Adipose tissue (tissue), 3 donors: Measurements from ENCODE around the gene RYR2. TPM values are rescaled to one million over a fixed set of nuclear protein-coding genes. Genes with fewer than 3 reads are reported as not detected.
"Not testable (repeated sequence)": the region's sequence is repeated elsewhere in the genome, so short reads cannot be mapped to it uniquely, and the experiment has no call there.

Experiments
- H3K27ac ChIP-seq: one replicate; pipeline ENCODE4 v1.5.1; 2013; ENCODE audit warnings: low read depth, low read length
- WGBS, 3 donors: extraction: QIAGEN DNeasy Blood & Tissue Kit; methylation state at CpG; one replicate each; pipeline ENCODE4 v1.1.7; 2013; 5-methylcytosine and 5-hydroxymethylcytosine counted together
- polyA plus RNA-seq, 3 donors: library from polyadenylated mRNA; stranded (reverse); fragments of 200-250 nt; gene quantifications; one replicate each; pipeline ENCODE4 v1.2.3, GENCODE V29; 2013
- donor health status: healthy with polysubstance abuse.
- donor health status: Bipolar disorder and iron deficiency.
- donor health status: healthy.

The RYR2 gene
- polyA plus RNA-seq, 3 donors: 0.23 to 1.1 (median 0.36) TPM

DNA sequence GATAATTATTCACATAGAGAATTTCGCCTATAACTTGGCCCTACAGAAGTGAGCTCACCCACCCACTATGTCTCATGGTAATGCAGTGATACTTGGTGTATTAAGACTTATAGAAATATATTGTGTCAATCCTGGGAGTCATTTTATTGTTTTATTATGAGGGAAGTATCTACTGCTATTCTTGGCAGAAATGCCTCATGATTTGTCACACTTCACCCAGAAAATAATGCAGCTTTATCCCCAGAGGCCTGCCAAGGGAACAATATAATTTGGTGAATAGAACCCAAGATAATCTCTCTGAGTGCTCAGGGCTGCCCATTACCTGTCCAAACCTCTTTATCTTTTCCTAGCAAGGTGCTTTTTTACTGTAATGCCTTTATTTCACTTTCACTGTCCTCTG is 750.7 kb downstream of the RYR2 start:
- no peak overlapping the region for H3K27ac ChIP-seq
- 85 to 92% (median 91%) methylated on average over 1 of the region's 1 CpG for WGBS, 3 donors

DNA sequence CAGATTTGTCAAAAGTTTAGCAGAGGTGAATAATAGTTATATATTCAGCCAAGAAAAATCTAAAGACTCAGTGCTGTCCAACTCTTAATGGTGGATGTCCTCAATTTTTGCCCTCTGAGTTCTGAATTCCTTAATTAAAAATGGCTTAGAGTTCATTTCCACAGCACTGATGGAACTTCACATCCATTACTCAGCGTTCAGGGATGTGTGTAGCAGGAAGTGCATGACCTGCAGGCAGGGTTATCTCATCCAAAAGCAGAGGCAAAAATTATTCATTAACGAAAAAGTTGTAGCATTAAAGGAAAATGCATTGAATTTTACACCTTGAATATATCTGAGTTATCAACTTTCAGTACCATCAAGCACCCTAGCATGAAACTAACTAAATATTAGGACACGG is 752.1 kb downstream of the RYR2 start:
- WGBS, 3 donors: 8 to 34% (median 24%) methylated on average over 3 of the region's 3 CpGs
- H3K27ac ChIP-seq: no peak overlapping the region

DNA sequence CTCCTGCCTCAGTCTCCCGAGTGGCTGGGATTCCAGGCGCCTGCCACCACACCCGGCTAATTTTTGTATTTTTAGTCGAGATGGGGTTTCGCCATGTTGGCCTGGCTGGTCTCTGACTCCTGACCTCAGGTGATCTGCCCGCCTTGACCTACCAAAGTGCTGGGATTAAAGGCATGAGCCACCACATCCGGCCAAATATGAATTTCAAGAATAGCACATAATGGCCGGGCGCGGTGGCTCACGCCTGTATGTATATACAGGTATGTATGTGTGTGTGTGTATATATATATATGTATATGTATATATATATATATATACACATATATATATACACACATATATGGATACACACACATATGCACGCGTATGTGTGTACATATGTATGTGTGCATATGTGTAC is 753.6 kb downstream of the RYR2 start:
- WGBS, 3 donors: 94 to 97% (median 97%) methylated on average over 11 to 13 of the region's 13 CpGs
- H3K27ac ChIP-seq: no peak overlapping the region

DNA sequence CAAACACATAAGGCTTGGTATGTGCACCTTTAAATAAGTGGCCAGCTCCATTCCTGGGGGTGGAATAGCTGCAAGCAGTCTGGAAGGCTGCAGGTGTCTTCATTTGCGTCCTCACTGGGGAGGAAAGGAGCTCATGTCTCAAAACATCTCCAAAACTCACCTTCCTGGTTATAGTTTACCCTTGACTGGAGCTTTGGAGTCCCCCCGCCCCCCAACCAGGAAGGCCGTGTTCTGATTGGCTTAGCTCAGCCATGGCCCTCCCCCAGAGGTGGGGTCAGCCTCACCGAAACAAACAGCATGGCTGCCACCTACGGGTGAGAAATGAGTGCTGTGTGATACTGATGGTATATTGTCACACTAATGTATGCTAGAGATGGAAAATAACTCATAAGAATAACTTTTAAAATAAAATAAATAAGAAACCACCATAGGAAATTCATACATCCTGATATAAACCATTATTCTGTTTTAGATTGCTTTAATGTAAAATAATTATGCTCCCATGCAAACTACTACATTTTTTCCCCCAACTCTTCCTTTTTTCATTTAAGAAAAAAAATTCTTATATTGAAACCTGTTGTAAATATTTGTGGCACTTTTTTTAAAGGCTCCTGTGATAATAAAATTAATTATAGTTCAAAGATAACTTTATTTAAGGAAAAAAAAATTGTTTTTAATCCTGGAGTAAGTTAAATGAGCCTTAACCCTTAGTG is 757.9 kb downstream of the RYR2 start:
- 59 to 77% (median 71%) methylated on average over 5 of the region's 5 CpGs for WGBS, 3 donors

DNA sequence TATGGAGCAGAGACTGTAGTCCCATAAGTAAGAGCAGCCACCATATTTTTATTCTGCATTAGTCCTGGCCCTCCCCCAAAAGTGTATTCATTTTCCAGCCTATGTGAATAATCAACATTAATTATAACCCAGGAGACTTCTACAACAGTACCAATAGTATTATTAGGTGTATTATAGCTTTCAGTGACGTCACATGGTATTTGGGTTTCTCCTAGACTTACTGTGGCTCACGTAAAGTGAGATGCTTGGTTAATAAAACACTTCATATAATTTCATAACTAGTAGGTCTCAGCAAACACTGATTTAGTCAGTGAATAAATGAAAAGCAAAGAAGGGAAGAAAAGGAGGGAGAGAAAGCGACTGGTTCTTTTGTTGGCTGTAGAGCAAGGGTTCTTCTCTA is 762.5 kb downstream of the RYR2 start:
- H3K27ac ChIP-seq: no peak overlapping the region
- 84 to 90% (median 85%) methylated on average over 3 of the region's 3 CpGs for WGBS, 3 donors

More for the DNA sequence above, 757.9 kb downstream of the RYR2 start:
- no peak overlapping the region for H3K27ac ChIP-seq

DNA sequence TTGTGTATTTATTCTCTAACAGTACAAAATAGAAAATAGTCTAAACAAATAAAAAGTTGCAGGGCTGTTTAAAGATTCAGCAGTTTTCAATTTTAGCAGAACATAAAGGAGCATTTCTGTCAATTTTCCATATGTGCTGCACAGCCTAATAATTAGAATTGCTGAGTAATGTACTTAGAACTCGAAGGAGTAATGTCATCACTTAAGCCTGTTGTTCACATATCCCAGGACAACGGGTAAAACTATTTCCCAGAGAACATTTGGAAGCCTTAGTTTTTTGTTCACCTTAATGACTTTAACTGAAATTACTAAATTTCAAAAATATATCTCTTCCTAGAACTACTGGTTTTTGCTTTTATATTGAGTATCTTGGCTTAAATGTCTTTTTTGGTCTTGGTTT is 767.1 kb downstream of the RYR2 start:
- 51 to 55% (median 53%) methylated on average over 2 of the region's 2 CpGs for WGBS, 3 donors
- H3K27ac ChIP-seq: no peak overlapping the region

DNA sequence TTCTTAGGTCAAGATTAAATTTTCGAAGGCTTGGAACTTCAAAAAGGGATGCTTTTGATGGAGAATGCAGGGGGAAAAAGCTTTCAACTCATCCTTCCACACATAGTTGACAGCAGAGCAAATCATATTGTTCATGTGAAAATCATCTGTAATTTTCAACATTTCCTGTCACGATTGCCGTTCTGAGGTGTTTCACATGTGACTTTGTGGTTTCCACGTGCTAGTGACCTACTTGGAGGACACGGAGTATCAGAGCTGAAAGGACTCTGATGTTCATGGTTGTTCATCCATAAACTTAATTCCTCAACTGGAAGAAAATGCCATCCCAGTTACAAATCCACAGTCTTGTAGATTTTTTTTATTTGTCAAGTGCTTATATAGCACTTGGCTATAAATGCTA is 769.6 kb downstream of the RYR2 start:
- 44 to 68% (median 57%) methylated on average over 5 of the region's 5 CpGs for WGBS, 3 donors
- no peak overlapping the region for H3K27ac ChIP-seq

DNA sequence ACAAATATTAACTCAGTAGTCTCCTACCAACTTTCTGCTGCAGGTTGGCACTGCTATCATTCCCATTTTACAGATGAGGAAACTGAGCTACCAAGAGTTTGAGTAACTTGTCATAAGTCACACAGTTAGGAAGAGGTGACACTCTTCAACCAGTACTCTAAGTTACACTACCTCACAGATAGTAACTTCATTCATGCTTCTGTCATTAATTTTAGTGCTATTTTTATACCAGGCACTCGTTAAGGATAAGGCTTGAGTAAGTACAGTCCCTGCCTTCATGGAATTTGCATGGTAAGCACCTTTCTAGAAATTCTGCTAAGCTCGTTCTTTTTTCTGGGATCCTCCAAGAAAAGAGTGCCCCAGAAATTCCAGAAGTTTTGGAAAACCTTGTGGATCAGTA is 770.1 kb downstream of the RYR2 start:
- no peak overlapping the region for H3K27ac ChIP-seq
- WGBS, 3 donors: 50 to 70% (median 67%) methylated on average over 2 of the region's 2 CpGs

DNA sequence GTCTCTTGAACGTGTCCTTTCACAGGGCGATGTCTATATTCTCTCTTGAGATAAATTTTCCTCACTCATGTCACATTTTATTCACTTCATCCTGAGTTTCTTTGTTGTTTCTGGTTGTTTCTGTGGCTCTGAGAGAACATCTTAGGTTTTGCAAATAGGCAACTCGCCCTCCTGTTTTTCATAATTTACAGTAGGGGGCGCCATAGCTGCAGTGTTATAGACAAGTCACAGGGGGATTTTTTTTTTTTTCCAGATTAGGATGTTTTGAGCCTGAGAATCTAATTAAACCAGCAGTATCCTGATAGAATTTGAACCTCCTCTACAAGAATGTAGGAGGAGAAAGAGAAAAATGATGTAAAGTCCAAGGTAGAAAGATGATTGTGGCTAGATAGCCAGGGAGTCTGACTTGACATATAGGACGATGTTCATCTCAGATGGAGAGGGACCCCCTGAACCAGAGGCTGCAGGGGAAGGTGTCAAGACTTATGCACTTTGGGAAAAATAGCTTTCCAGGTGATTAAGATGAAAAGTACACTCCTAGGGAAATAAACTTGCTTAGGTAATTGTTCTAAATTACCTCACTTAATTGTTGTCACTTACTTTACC is 772.4 kb downstream of the RYR2 start:
- WGBS, 3 donors: 40 to 44% (median 42%) methylated on average over 5 of the region's 5 CpGs
- no peak overlapping the region for H3K27ac ChIP-seq

DNA sequence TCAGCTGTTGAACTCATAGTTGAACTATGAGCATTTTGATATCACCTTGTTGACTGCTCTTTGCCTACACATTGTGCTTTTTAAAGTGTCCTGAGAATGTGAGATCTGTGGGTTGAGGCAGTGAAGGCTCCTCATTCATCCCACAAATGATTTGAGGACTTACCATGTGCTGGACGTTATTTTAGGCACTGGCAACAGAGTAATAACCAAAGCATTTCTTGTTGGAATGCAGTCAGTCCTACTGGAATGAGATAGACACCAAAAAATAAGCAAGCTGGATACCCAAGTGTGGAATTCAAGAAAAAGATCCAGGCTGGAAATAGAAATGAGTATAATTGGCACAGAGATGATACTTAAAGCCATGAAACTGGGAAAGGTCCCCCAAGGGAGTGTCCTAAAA is 775.3 kb downstream of the RYR2 start:
- WGBS, 3 donors: 36 to 42% (median 41%) methylated on average over 1 of the region's 1 CpG

DNA sequence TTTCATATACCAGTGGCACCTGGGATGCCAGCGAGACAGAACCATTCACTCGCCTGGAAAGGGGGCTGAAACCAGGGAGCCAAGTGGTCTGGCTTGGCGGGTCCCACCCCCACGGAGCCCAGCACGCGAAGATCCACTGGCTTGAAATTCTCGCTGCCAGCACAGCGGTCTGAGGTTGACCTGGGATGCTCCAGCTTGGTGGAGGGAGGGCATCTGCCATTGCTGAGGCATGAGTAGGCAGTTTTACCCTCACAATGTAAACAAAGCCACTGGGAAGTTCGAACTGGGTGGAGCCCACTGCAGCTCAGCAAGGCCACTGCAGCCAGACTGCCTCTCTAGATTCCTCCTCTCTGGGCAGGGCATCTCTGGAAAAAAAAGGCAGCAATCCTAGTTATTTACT is 778.6 kb downstream of the RYR2 start:
- 63 to 92% (median 90%) methylated on average over 9 of the region's 9 CpGs for WGBS, 3 donors
- not testable (repeated sequence) for H3K27ac ChIP-seq

More for the DNA sequence above, 775.3 kb downstream of the RYR2 start:
- H3K27ac ChIP-seq: no peak overlapping the region

DNA sequence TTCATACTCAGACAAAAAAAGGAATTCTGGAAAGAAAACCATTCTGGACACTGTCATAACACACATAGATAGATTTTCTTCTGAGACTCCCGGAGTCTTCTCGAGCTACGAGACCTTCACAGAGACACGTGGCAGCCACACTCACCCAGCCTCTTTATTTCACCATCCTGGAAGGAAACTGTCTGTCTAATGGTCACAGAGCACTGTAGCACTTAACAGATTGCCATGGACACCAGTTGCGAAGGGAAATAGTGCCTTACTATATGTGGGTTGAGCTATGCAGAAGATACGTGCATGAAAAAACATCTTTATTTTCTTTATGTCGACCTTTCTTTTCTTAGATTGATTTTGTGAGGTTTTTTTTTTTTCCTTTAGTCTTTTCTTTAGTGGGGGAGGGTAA is 790.9 kb downstream of the RYR2 start:
- H3K27ac ChIP-seq: no peak overlapping the region
- WGBS, 3 donors: 59 to 63% (median 62%) methylated on average over 7 of the region's 7 CpGs

DNA sequence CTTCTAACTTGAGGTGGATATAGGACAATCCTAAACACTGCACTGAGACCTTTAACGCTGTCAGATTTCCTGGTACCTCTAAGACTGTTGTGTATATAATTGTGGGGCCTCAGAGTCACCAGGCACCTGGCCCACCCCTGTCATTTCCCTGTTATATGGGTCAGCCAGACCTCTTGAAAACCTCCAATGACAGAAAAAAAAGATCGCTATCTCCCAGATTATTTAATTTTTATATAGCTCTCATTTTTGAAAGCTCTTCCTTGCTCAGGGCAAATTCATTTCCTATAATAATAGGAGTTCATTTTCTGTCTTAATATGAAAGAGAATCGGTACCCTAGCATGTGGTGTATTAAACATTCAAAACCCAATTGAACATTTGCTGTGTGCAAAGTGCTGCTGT is 792.1 kb downstream of the RYR2 start:
- no peak overlapping the region for H3K27ac ChIP-seq
- WGBS, 3 donors: 76 to 86% (median 82%) methylated on average over 3 of the region's 3 CpGs

DNA sequence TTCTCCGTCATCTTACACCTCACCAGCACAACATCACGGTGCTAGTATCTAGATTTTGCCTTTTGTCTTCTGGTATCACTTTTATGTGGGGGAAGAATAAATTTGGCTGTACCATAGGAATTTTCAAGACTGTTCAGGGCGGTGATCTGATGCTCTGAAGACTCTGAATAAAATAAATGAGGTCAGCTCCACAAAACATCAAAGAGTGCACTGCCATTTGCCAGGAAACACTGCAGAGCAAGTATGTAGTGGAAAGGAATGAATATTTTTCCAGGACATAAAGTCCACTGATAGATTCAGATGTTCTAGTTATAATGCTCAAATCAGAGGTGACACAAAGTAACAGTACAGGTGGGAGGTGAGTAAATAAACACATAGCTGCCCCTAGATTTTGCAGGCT is 792.5 kb downstream of the RYR2 start:
- H3K27ac ChIP-seq: no peak overlapping the region

DNA sequence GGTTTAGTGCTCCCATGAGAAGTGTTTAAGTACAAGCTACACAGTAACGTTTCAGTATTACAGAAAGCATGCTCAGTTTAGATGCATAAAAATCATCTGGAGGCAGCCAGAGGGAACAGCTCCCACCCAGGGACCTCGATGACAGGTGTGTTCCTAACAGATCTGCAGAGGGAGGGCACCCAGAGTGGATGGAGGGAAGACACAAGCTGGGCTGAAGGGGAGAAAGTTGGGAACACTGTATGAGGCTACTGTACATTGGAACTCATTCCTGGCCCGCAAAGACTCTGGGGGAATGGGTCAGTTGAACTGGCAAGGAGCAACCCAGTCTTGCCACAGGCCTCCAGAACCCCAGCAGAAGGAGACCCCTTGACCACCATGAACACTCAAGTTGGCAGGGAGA is 796.3 kb downstream of the RYR2 start:
- WGBS, 3 donors: 64 to 68% (median 67%) methylated on average over 3 of the region's 3 CpGs

More for the DNA sequence above, 792.5 kb downstream of the RYR2 start:
- 75 to 82% (median 76%) methylated on average over 3 of the region's 3 CpGs for WGBS, 3 donors

DNA sequence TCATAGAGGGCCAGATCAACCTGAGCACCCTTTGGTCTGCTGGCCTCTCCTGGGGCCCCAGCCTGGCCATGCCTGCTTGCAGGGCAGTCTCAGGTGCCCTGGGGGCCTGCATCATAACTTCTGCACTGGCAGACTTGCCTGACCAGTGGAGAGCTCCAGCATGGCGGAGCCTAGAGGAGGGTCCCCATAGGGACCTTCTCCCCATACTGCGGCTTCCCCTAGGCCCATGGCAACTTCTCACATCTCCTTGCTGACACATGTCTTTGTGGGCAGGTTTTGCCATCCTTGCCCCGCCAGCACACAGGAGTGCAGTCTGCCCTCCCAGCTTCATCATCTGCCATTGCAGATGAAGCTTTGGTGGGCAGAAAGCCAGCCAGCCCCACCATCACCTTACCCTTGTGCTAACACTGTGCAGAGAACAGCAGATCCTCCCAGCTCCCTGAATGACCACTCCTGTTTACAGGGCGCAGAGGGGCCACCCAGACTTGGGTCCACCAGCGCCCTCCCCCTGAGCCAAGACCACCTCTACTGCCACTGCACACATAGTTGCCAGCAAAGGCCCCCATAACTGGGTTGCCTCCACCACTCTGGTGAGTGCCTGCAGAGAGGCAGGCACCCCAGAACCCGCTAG is 797.0 kb downstream of the RYR2 start:
- H3K27ac ChIP-seq: no peak overlapping the region
- WGBS, 3 donors: 86 to 97% (median 95%) methylated on average over 6 of the region's 6 CpGs

More for the DNA sequence above, 796.3 kb downstream of the RYR2 start:
- no peak overlapping the region for H3K27ac ChIP-seq

DNA sequence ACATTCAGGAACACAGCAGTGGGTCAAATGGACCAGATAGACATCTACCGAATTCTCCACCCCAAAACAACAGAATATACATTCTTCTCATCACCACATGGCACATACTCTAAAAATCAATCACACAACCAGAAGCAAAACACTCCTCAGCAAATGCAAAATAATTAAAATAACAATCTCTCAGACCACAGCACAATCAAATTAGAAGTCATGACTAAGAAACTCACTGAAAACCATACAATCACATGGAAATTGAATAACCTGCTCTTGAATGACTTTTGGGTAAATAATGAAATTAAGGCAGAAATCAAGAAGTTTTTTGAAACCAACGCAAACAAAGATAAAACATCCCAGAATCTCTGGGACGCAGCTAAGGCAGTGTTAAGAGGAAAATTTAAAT is 799.5 kb downstream of the RYR2 start:
- WGBS, 3 donors: 59 to 74% (median 73%) methylated on average over 3 of the region's 3 CpGs
- no peak overlapping the region for H3K27ac ChIP-seq

DNA sequence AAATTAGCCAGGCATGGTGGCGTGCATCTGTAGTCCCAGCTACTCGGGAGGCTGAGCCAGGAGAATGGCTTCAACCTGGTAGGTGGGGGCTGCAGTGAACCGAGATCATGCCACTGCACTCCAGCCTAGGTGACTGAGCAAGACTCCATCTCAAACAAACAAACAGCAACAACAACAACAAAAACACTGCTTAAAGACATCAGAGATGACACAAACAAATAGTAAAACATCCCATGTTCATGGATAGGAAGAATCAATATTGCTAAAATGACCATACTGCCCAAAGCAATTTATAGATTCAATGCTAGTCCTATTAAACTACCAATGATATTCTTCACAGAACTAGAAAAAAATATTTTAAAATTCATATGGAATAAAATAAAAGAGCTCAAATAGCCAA is 801.5 kb downstream of the RYR2 start:
- not testable (repeated sequence) for H3K27ac ChIP-seq
- 81 to 91% (median 90%) methylated on average over 3 of the region's 3 CpGs for WGBS, 3 donors

DNA sequence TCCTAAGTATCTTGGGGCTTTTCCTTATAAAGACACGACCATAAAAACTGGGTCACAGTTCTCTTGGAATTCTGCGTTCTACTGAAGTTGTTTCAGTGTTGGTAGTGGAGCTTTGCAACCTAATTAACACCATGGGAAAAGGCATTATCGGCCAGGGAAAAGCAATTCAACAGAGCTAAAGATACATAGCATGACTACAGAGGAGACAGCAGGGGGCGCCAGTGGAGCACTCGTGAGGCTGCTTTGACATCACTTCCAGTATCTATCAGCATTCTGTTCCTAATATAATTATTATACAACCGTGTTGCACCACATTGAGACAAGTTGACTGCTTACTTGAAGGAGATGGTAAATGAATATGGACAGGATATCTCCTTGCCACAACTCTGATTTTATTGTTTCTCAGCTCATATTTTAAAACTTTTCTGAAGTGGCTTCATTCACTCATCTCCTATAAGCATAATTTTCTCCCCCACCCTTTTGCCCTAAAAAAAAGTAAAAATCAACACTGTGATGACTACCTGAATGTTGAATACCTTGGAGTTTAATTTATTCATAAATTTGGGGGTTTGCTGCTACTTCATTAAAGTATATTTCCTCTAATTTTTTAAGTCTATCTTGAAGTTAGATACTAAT is 809.3 kb downstream of the RYR2 start:
- no peak overlapping the region for H3K27ac ChIP-seq
- WGBS, 3 donors: 19 to 28% (median 24%) methylated on average over 6 of the region's 6 CpGs
